ENCODE measurements around the gene TACR3. TPM values are rescaled to one million over a fixed set of nuclear protein-coding genes. Genes with fewer than 3 reads are reported as not detected.

TACR3 gene, protein sequence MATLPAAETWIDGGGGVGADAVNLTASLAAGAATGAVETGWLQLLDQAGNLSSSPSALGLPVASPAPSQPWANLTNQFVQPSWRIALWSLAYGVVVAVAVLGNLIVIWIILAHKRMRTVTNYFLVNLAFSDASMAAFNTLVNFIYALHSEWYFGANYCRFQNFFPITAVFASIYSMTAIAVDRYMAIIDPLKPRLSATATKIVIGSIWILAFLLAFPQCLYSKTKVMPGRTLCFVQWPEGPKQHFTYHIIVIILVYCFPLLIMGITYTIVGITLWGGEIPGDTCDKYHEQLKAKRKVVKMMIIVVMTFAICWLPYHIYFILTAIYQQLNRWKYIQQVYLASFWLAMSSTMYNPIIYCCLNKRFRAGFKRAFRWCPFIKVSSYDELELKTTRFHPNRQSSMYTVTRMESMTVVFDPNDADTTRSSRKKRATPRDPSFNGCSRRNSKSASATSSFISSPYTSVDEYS
- not detected in 2 replicates for total RNA-seq

DNA sequence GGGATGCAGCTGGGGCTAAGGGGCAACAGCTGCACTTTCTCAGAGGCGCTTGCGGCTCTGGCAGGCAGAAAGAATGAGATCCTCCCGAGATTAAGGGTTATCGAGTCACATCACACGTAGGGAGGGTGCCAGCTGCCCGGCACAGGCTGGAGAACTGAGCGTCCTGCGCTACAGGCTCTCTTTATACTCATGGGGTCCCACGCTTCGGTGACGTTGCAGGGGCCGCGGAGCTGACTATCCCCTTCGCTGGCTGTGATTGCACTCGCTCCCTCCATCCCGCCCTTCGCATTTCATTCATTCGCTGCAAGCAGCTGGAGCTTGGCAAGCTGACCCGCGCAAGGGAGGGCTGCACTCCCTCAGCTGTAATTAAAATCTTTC lies at the start of gene TACR3:
TSS of gene TACR3 (minus strand) at position 156 of the 378 bp plus-strand sequence. CDS start 310 bp downstream, outside the sequence.

Data from subcutaneous preadipocyte (primary cell).